Hematopoietic multipotent progenitor cell treated with erythropoietin and hydrocortisone succinate and interleukin-3 and kit ligand, for 15 days (in vitro differentiated cells): ENCODE data around the gene DUSP18.
"Not testable (repeated sequence)": the region's sequence is repeated elsewhere in the genome, so short reads cannot be mapped to it uniquely, and the experiment has no call there.

ENCODE experiments used
- DNase-seq: peaks from one replicate; pipeline ENCODE4 v3.0.0-alpha.2; 2015; ENCODE audit warnings: low spot score

The DUSP18 gene

GRCh38 chr22:30640361-30640760 lies 27.3 kb downstream of the DUSP18 start:
- DNase-seq = no peak

GRCh38 chr22:30637701-30638114 lies 30.0 kb downstream of the DUSP18 start:
- DNase-seq = no peak

GRCh38 chr22:30636226-30637077 lies 31.2 kb downstream of the DUSP18 start:
- DNase-seq = no peak

GRCh38 chr22:30635273-30636225 lies 32.1 kb downstream of the DUSP18 start, which contains the start of gene SLC35E4:
SLC35E4 (plus strand) TSS chr22:30635781; CDS start chr22:30636451, 670 bp downstream.
- DNase-seq = peak; percentile 91

- peak; percentile 87 for DNase-seq
Measured at GRCh38 chr22:30634471-30635233, 33.0 kb downstream of the DUSP18 start.

- DNase-seq = not testable (repeated sequence)
Measured at GRCh38 chr22:30631469-30631868, 36.2 kb downstream of the DUSP18 start.

GRCh38 chr22:30628491-30628890 lies 39.2 kb downstream of the DUSP18 start:
- no peak for DNase-seq

GRCh38 chr22:30627471-30627870 lies 40.2 kb downstream of the DUSP18 start:
- no peak for DNase-seq

GRCh38 chr22:30626413-30626812 lies 41.3 kb downstream of the DUSP18 start:
- DNase-seq = no peak

GRCh38 chr22:30619909-30620308 lies 47.8 kb downstream of the DUSP18 start:
- not testable (repeated sequence) for DNase-seq

- no peak for DNase-seq
Measured at GRCh38 chr22:30617819-30618218, 49.9 kb downstream of the DUSP18 start.

GRCh38 chr22:30615543-30615954 lies 52.1 kb downstream of the DUSP18 start:
- no peak for DNase-seq

- DNase-seq = no peak
Measured at GRCh38 chr22:30614879-30615278, 52.8 kb downstream of the DUSP18 start.

GRCh38 chr22:30614268-30614667 lies 53.4 kb downstream of the DUSP18 start:
- no peak for DNase-seq

GRCh38 chr22:30612789-30613188 lies 54.9 kb downstream of the DUSP18 start:
- no peak for DNase-seq
